Natural killer cell treated with Interleukin-12 subunit alpha and Interleukin-12 subunit beta and Interleukin-15 and Interleukin-18, amount 100 ng/mL, for 72 hours (primary cell): ENCODE data around the gene RINL. TPM values are rescaled to one million over a fixed set of nuclear protein-coding genes. Genes with fewer than 3 reads are reported as not detected.
"Not testable (repeated sequence)": the region's sequence is repeated elsewhere in the genome, so short reads cannot be mapped to it uniquely, and the experiment has no call there.

Experiments
- ATAC-seq, 2 donors: fragments of 150-1000 bp; cut with Tn5 transposase in 1 of 2; sonication (Bioruptor Pico), chemical (Tn5 transposase) in 1 of 2; 2 replicates each; pipeline ENCODE4 v1.10.0; 2021
- DNase-seq: peaks from one replicate; pipeline ENCODE4 v3.0.0; 2022; ENCODE audit warnings: low spot score
- H3K27ac Mint-ChIP-seq, 2 donors: 1 replicate in 1 of 2; 2 replicates in 1 of 2; pipeline ENCODE4 v1.8.0; 2022; ENCODE audit warnings: mixed read lengths in 2 of 2, mild to moderate bottlenecking in 1 of 2, moderate library complexity in 1 of 2
- H3K27me3 Mint-ChIP-seq, 2 donors: 1 replicate in 1 of 2; 2 replicates in 1 of 2; pipeline ENCODE4 v1.8.0; 2022; ENCODE audit warnings: mixed read lengths in 2 of 2
- H3K36me3 Mint-ChIP-seq: one replicate; pipeline ENCODE4 v1.8.0; 2022; ENCODE audit warnings: mixed read lengths
- H3K4me1 Mint-ChIP-seq, 2 donors: 1 replicate in 1 of 2; 2 replicates in 1 of 2; pipeline ENCODE4 v1.8.0; 2022; ENCODE audit warnings: low read depth in 2 of 2, mixed read lengths in 2 of 2, mild to moderate bottlenecking in 1 of 2
- H3K4me3 Mint-ChIP-seq: one replicate; pipeline ENCODE4 v1.8.0; 2022; ENCODE audit warnings: mixed read lengths
- H3K9me3 Mint-ChIP-seq: 2 replicates; pipeline ENCODE4 v1.8.0; 2022; ENCODE audit warnings: mixed read lengths
- total RNA-seq, 2 donors: library from RNA; stranded (reverse); gene quantifications; one replicate each; pipeline ENCODE4 v1.2.3, GENCODE V29; 2022

Gene RINL
- total RNA-seq, 2 donors from 2014 or later, result 58.1 to 63.8 TPM

DNA sequence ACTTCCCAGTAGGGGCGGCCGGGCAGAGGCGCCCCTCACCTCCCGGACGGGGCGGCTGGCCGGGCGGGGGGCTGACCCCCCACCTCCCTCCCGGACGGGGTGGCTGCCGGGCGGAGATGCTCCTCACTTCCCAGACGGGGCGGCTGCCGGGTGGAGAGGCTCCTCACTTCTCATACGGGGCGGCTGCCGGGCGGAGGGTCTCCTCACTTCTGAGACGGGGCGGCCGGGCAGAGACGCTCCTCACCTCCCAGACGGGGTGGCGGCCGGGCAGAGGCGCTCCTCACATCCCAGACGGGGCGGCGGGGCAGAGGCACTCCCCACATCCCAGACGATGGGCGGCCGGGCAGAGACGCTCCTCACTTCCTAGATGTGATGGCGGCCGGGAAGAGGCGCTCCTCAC, 22.3 kb downstream of the RINL start:
- H3K27ac Mint-ChIP-seq, ATAC-seq, H3K9me3 Mint-ChIP-seq, DNase-seq, H3K36me3 Mint-ChIP-seq, H3K27me3 Mint-ChIP-seq, H3K4me3 Mint-ChIP-seq: not testable (repeated sequence)
- peaks cover 30 to 34% of the 10 kb centered on the region in 2 donors for H3K4me1 Mint-ChIP-seq

DNA sequence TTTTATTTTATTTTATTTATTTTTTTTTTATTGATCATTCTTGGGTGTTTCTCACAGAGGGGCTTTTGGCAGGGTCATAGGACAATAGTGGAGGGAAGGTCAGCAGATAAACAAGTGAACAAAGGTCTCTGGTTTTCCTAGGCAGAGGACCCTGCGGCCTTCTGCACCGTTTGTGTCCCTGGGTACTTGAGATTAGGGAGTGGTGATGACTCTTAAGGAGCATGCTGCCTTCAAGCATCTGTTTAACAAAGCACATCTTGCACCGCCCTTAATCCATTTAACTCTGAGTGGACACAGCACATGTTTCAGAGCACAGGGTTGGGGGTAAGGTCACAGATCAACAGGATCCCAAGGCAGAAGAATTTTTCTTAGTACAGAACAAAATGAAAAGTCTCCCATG, 23.1 kb downstream of the RINL start:
- DNase-seq, H3K36me3 Mint-ChIP-seq, ATAC-seq, H3K27me3 Mint-ChIP-seq, H3K27ac Mint-ChIP-seq, H3K4me3 Mint-ChIP-seq, H3K9me3 Mint-ChIP-seq: not testable (repeated sequence)
- peaks cover 33 to 36% of the 10 kb centered on the region in 2 donors for H3K4me1 Mint-ChIP-seq

DNA sequence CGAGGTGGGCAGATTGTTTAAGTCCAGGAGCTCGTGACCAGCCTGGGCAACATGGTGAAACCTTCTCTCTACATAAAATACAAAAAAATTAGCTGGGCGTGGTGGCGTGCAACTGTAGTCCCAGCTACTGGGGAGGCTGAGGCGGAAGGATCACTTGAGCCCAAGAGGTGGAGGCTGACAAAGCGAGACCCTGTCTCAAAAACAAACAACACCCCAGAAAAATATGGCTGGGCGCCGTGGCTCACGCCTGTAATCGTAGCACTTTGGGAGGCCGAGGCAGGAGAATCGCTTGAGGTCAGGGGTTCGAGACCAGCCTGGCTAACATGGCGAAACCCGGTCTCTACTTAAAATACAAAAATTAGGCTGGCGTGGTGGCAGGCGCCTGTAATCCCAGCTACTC, 24.9 kb downstream of the RINL start:
- DNase-seq (no peak), ATAC-seq (no peak)
- peak overlapping the region; percentile 98 for H3K27ac Mint-ChIP-seq
- H3K27me3 Mint-ChIP-seq, result no peaks in the 10 kb centered on the region
- H3K9me3 Mint-ChIP-seq, result no peaks in the 10 kb centered on the region
- H3K4me1 Mint-ChIP-seq, result peaks cover 39 to 46% of the 10 kb centered on the region in 2 donors
- H3K4me3 Mint-ChIP-seq, result peak overlapping the region; percentile 92
- peaks cover 9% of the 10 kb centered on the region for H3K36me3 Mint-ChIP-seq

DNA sequence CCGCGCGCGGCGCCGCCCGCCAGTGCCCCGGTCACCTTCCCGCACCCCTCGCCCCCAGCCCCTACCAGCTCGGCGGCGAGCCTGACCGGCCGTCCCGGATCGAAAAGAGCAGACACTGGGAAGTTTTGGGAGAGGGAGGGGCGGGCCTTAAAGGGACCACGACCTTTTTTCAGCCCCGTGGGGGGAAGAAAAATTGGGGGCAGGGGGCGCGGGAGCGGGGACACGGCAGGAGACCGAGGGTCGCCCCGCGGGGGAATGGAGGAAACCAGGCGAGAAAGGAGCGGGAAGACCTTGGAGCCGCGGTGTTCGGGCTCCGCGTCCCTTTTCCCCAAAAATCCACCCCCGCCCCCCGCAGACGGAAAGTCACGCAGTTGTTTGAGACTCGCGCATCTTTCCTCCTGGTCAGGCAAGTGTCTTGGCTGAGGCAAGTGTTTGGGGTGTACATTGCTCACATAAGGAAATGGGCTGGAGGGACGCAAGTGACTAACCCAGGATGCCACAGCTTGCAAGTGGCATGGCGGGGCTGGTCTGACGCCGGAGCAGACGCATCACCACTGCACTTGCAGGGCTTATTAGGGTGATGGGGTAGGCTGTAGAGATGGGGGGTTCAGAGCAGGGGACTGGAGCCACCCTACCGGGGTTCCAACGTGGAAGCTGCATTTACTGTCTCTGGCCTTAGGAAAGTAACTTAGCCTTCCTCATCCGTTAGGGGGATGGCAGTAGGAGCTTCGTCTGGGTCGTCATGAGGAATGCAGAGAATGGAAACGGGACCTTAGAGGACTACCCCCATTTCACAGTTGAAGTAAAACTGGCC, 25.6 kb downstream of the RINL start:
- H3K4me3 Mint-ChIP-seq, result peak overlapping the region; percentile 92
- H3K36me3 Mint-ChIP-seq, result peaks cover 9% of the 10 kb centered on the region
- ATAC-seq, result peak in 1 of 2 donors; percentile 2
- peaks cover 41 to 49% of the 10 kb centered on the region in 2 donors for H3K4me1 Mint-ChIP-seq
- H3K27ac Mint-ChIP-seq, result peak overlapping the region; percentile 98
- no peaks in the 10 kb centered on the region for H3K27me3 Mint-ChIP-seq
- H3K9me3 Mint-ChIP-seq, result no peaks in the 10 kb centered on the region
- peak; percentile 85 for DNase-seq

DNA sequence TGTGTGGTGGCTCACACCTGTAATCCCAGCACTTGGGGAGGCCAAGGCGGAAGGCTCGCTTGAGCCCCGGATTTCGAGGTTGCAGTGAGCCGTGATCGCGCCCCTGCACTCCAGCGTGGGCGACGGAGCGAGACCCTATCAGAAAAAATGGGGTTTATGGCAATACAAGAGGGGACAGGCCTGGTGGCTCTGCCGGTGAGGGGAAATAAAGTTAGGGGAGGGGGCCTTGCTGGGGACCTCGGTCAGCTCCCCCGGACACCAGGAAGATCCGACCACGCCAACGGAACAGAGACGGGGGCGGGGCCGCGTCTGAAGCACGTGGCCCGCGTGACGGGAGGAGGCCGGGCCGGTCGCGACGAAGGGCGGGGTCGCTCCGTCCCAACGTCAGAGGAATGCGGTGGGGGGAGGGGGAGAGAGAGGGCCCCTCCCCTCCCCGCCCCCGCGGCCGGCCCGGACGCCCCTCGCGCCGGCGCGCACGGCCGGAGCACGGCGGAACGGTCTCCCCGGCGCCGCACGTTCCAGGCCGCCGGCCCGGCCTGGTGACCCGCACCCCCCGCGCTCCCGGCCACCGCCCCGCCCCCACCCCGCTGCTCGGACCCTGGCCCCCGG, 26.3 kb downstream of the RINL start:
- ATAC-seq (peak; percentile 34 to 54), DNase-seq (peak; percentile 96)
- Mint-ChIP-seq H3K4me3 (peak overlapping the region; percentile 95), H3K27me3 (no peaks in the 10 kb centered on the region), H3K36me3 (peaks cover 9% of the 10 kb centered on the region), H3K9me3 (no peaks in the 10 kb centered on the region), H3K4me1 (peaks cover 44 to 49% of the 10 kb centered on the region in 2 donors), H3K27ac (peak overlapping the region; percentile 98)

DNA sequence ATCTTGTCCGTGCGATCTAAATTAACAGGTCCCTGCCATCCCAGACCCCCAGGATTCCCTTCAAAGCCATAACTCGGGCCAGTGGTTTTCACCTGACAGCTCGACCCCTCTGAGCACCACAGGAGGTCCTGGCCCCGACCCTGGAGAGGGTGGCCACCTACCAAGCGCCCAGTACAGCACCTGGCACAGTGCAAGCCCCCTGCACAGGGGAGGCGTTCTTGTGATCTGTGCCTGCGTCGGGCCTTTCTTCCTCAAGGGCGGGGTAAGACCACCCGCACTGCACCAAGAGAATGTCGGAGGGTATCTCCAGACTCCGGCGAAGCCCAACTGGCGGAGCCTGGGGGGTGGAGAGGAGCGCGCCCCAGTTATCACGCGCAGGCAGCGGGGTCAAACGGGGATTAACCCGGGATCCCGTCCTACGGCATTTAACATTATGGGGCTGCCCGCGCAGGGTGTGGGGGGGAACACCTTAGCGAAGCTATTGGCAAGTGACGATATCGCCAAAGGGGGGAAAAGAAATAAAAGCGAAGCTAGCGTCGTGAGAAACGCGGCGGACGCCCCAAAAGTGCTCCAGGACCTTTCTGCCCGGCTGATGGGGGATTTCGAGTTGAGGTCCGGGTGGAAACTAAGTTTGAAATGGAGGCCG, 27.0 kb downstream of the RINL start:
- Mint-ChIP-seq H3K27me3 (no peaks in the 10 kb centered on the region), H3K9me3 (no peaks in the 10 kb centered on the region), H3K27ac (peak overlapping the region; percentile 98), H3K4me1 (peaks cover 42 to 50% of the 10 kb centered on the region in 2 donors), H3K36me3 (peaks cover 12% of the 10 kb centered on the region), H3K4me3 (peak overlapping the region; percentile 95)
- DNase-seq (no peak), ATAC-seq (no peak)

DNA sequence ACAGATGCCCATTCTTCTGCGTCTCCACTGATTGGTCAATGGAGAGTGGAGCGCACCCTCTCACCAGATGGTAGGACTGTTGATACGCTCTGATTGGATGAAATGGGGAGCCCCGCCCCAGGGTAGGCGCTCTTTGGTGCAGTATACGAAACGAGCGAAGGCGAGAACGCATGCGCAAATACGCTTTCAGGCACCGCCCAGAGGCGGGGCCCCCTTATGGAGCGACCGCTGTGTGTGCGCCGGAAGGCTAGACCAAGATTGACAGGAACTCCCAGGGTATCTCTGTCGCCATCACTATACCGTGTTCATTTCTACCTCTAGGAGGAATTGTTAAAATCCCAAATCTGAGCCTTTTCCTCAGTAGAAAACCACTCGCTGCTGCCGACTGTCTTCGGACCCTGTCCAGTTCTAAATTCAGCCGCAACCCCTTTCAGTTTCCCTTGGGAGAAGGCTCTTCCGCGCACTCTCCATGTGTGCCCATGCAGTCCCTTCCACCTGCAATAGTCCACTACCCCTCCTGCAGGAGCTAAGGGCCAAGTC, 27.6 kb downstream of the RINL start:
- Mint-ChIP-seq H3K36me3 (peaks cover 18% of the 10 kb centered on the region), H3K27ac (peak overlapping the region; percentile 98), H3K27me3 (no peaks in the 10 kb centered on the region), H3K4me3 (peak overlapping the region; percentile 95), H3K4me1 (peaks cover 48 to 56% of the 10 kb centered on the region in 2 donors), H3K9me3 (no peaks in the 10 kb centered on the region)
- ATAC-seq (peak; percentile 86 to 88), DNase-seq (peak; percentile 100)

DNA sequence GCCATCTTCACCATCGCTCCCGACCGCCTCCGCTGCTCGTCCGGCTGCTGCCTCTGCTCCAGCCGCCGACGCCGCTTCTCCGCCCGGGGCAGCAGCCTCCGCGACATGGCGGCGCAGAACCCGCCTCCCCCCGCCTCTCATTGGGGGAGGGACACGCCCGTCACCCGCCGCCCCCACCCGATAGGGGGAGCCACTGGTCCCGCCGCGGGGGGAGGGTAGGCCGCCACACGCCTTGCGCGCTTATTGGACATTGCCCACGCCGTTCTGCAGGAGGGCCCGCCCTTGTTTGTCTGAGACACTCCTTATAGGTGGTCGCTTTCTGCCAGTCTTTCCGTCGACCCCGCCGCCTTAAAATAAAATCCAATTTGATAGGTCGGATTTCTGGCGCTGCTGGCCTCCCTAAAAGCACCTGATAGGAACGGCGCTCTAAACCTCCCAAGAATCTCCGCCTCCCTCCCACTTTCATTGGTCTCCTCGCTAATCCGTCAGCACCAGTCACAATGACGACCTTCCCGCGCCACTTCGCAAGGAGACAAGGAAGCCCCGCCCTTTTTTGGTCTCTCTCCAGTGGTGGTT, 28.1 kb downstream of the RINL start, which contains the start of gene HNRNPL:
TSS of gene HNRNPL (minus strand) at position 127 of the 576 bp plus-strand sequence. CDS start at position 107, 20 bp downstream.
- peaks cover 51 to 60% of the 10 kb centered on the region in 2 donors for H3K4me1 Mint-ChIP-seq
- H3K9me3 Mint-ChIP-seq, result no peaks in the 10 kb centered on the region
- ATAC-seq (peak; percentile 83 to 85), DNase-seq (peak; percentile 100)
- peaks cover 22% of the 10 kb centered on the region for H3K36me3 Mint-ChIP-seq
- peak within 1 kb of the TSS; percentile 95 for H3K4me3 Mint-ChIP-seq
- H3K27ac Mint-ChIP-seq, result peak within 1 kb of the TSS; percentile 98
- H3K27me3 Mint-ChIP-seq, result no peaks in the 10 kb centered on the region

DNA sequence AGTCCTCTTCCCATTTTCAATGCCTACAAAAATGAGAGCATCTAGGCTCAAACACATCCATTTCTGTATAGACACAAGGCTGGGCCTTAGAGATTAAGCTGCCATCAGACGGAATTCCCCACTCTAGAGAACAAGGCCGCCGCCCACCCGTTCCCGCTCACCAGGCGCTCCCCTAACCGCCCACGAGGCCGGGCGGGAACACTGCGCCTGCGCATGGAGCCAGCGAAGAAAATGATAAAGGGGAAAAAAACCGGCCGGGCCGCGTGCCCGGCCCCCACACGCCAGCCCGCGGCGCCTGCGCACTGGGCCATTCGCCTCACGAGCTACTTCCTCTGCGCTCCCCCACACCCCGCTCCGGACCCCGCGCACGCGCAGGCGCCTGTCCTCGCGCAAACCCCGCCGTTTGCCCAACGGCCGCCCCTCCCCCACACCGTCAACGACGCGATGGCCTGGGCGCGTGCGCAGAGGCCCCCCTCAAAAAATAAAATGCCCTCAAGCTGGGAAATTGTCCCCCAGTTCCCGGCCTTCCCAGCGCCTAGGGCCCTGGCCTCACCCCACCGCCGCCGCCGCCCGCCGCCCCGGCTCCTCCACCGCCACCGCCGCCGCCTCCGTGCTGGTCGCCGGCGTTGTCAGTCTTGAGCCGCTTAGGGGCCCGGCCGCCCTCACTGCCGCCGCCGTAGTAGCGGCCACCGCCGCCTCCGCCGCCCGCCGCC, 28.8 kb downstream of the RINL start:
- Mint-ChIP-seq H3K27me3 (no peaks in the 10 kb centered on the region), H3K27ac (peak overlapping the region; percentile 98), H3K9me3 (no peaks in the 10 kb centered on the region), H3K36me3 (peaks cover 28% of the 10 kb centered on the region), H3K4me1 (peaks cover 55 to 65% of the 10 kb centered on the region in 2 donors), H3K4me3 (peak overlapping the region; percentile 95)
- DNase-seq, result peak; percentile 100
- peak; percentile 53 to 69 for ATAC-seq

DNA sequence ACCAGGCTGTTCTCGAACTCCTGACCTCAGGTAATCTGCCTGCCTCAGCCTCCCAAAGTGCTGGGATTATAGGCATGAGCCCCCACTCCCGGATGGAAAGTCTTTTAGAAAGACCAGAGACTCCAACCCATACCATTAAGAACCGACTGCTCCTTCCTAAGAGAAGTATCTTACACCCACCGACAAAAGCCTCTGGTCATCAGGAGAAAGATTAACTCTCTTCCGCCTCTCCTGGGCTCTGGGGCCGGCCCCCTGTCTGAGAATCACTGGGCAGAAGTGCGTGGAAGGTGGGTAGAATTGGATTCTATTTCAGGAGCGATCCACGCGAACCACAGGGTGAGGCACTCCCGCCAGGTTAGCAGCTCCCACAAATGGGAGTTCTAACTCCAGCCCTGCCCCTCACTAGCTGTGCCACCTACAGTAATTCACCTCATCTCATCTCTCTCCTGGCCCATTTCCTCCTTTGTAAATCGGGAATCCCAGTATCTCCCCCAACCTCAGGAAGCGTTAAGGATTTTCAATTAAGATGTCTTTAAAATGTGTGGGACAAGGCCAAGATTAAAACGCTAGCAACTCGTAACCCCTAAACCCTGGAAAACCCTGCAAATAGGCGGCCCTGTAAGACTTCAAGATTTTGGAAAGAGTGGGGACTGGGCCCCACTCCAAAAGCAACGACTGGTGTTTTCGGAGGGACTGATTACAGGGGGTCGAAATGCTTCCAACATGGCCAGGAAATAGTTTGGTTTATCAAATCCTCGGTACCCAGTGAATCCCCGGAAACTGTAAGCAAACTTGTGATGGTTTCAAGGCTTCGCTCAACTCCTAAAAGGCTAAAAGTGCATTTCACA, 29.6 kb downstream of the RINL start:
- Mint-ChIP-seq H3K4me3 (peak overlapping the region; percentile 95), H3K4me1 (peaks cover 63 to 73% of the 10 kb centered on the region in 2 donors), H3K27me3 (no peaks in the 10 kb centered on the region), H3K9me3 (no peaks in the 10 kb centered on the region), H3K27ac (peak overlapping the region; percentile 98), H3K36me3 (peaks cover 36% of the 10 kb centered on the region)
- ATAC-seq (no peak), DNase-seq (no peak)

DNA sequence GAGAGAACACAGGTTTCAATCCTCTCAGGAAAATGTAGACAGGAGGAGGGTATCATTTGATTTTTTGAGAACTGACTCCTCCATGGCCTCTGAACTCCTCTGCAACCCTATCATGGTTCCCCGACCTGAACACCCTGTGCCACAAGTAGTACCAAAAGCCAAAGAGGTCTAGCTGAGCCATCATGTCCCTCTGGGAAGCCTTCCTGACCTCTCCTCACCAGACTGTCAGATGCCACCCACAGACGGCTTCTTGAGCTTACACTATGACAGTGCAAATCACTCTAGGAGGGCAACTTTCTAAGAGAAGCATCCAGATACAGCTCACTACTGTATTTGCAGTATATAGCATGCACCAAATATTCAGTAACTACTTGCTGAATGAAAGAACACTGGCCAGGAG, 32.0 kb downstream of the RINL start:
- Mint-ChIP-seq H3K36me3 (peaks cover 44% of the 10 kb centered on the region), H3K4me1 (peaks cover 70 to 76% of the 10 kb centered on the region in 2 donors), H3K27me3 (no peaks in the 10 kb centered on the region), H3K27ac (peak overlapping the region; percentile 98), H3K4me3 (peak overlapping the region; percentile 48), H3K9me3 (no peaks in the 10 kb centered on the region)
- DNase-seq (no peak), ATAC-seq (no peak)

DNA sequence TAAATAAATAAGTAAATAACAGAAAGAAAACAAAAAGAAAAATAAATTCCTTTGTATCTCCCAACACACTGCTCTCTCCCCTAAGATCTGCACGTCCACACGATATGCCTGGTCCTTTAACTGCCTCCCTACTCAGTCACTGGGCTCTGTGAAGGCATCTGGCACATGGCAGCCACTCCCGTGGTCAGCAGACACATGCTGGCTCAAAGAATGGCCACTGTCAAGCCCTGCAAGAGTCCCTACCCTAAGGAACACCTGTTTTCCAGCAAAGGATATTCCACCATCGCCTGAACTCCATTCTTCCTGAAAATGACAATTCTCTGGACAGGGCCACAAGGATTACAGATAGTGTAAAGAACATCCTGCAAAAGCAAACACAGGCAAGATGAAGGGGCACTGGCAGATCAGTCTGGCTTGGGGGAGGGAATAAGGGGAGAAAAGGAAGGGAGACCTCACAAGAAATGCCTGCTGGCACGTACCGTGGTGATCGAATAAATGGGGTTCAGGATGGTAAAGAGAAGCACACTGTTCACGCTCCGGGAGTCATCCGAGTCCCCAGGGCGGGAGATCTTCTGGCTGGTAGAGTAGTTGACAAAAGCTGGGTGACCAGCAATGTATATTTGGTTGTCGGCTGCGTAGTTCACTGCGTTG, 32.6 kb downstream of the RINL start:
- no peak for DNase-seq
- peak overlapping the region; percentile 98 for H3K27ac Mint-ChIP-seq
- peaks cover 44% of the 10 kb centered on the region for H3K36me3 Mint-ChIP-seq
- peak overlapping the region; percentile 48 for H3K4me3 Mint-ChIP-seq
- peaks cover 70 to 75% of the 10 kb centered on the region in 2 donors for H3K4me1 Mint-ChIP-seq
- no peaks in the 10 kb centered on the region for H3K9me3 Mint-ChIP-seq
- ATAC-seq, result no peak
- H3K27me3 Mint-ChIP-seq, result no peaks in the 10 kb centered on the region
